GM18909 (cell line): ENCODE data around the gene MBD5.

ENCODE experiments used
- ATAC-seq: cut with Tn5 transposase; IDR thresholded peaks from one replicate; pipeline ENCODE4 v1.9.1; 2021; ENCODE audit warnings: mild to moderate bottlenecking; ENCODE audit not compliant: unreplicated experiment, poor library complexity

MBD5 gene

GRCh38 chr2:148402786-148403185 lies 381.9 kb downstream of the MBD5 start:
- ATAC-seq = no peak

GRCh38 chr2:148410899-148411298 lies 390.0 kb downstream of the MBD5 start:
- ATAC-seq = no peak

GRCh38 chr2:148416248-148416647 lies 395.4 kb downstream of the MBD5 start:
- no peak for ATAC-seq

- ATAC-seq = no peak
Measured at GRCh38 chr2:148430101-148430500, 409.2 kb downstream of the MBD5 start.

- ATAC-seq = no peak
Measured at GRCh38 chr2:148447877-148448276, 427.0 kb downstream of the MBD5 start.

- no peak for ATAC-seq
Measured at GRCh38 chr2:148450531-148450930, 429.6 kb downstream of the MBD5 start.

GRCh38 chr2:148451046-148451445 lies 430.2 kb downstream of the MBD5 start:
- no peak for ATAC-seq

GRCh38 chr2:148455791-148456190 lies 434.9 kb downstream of the MBD5 start:
- no peak for ATAC-seq

- ATAC-seq = no peak
Measured at GRCh38 chr2:148458171-148458570, 437.3 kb downstream of the MBD5 start.

- ATAC-seq = no peak
Measured at GRCh38 chr2:148459377-148459778, 438.5 kb downstream of the MBD5 start.

- ATAC-seq = no peak
Measured at GRCh38 chr2:148461876-148462275, 441.0 kb downstream of the MBD5 start.

GRCh38 chr2:148475626-148476025 lies 454.7 kb downstream of the MBD5 start:
- ATAC-seq = no peak

- ATAC-seq = no peak
Measured at GRCh38 chr2:148479398-148479797, 458.5 kb downstream of the MBD5 start.

- no peak for ATAC-seq
Measured at GRCh38 chr2:148483665-148484064, 462.8 kb downstream of the MBD5 start.

- ATAC-seq = no peak
Measured at GRCh38 chr2:148484066-148484465, 463.2 kb downstream of the MBD5 start.

- no peak for ATAC-seq
Measured at GRCh38 chr2:148486655-148487054, 465.8 kb downstream of the MBD5 start.

- ATAC-seq = no peak
Measured at GRCh38 chr2:148487439-148487838, 466.5 kb downstream of the MBD5 start.

- no peak for ATAC-seq
Measured at GRCh38 chr2:148490840-148491439, 470.0 kb downstream of the MBD5 start.

GRCh38 chr2:148493822-148494563 lies 473.1 kb downstream of the MBD5 start:
- ATAC-seq = peak; percentile 80

- ATAC-seq = no peak
Measured at GRCh38 chr2:148495586-148495985, 474.7 kb downstream of the MBD5 start.

- ATAC-seq = no peak
Measured at GRCh38 chr2:148501545-148501944, 480.7 kb downstream of the MBD5 start.

GRCh38 chr2:148503516-148503915 lies 482.6 kb downstream of the MBD5 start:
- no peak for ATAC-seq
